CD4-positive, alpha-beta T cell treated with Interleukin-21 for 1 hour (primary cell): ENCODE results near the gene FDX2.

Experiments
- DNase-seq: peaks from one replicate; pipeline ENCODE4 v3.0.0-alpha.2; 2020

Gene FDX2

GRCh38 chr19:10332965-10333757 lies 17.3 kb upstream of the FDX2 start, which contains the start of gene RAVER1:
TSS of gene RAVER1 (minus strand) at chr19:10333529. CDS start at chr19:10333507, 22 bp downstream.
- DNase-seq: peak; percentile 98

GRCh38 chr19:10332158-10332964 lies 16.5 kb upstream of the FDX2 start:
- no peak for DNase-seq

- DNase-seq: no peak
These were observed 13.7 kb upstream of the FDX2 start for GRCh38 chr19:10329555-10329954.

- DNase-seq: no peak
These were observed 13.0 kb upstream of the FDX2 start for GRCh38 chr19:10328558-10329429.

GRCh38 chr19:10327793-10328192 lies 12.0 kb upstream of the FDX2 start:
- DNase-seq: no peak

- DNase-seq: no peak
These were observed 9.9 kb upstream of the FDX2 start for GRCh38 chr19:10325732-10326131.

GRCh38 chr19:10321874-10322835 lies 6.3 kb upstream of the FDX2 start:
- no peak for DNase-seq

- no peak for DNase-seq
These were observed 5.6 kb upstream of the FDX2 start for GRCh38 chr19:10321417-10321797.

- no peak for DNase-seq
These were observed 5.0 kb upstream of the FDX2 start for GRCh38 chr19:10320602-10321416.

GRCh38 chr19:10318807-10319682 lies 3.2 kb upstream of the FDX2 start:
- no peak for DNase-seq

- no peak for DNase-seq
These were observed 2.1 kb upstream of the FDX2 start for GRCh38 chr19:10317857-10318462.

GRCh38 chr19:10317045-10317856 lies 1.4 kb upstream of the FDX2 start:
- DNase-seq: no peak

- no peak for DNase-seq
These were observed 622 bp upstream of the FDX2 start for GRCh38 chr19:10316229-10317044.

GRCh38 chr19:10309423-10309822 lies 6.4 kb downstream of the FDX2 start, which contains the start of gene ZGLP1:
TSS of gene ZGLP1 (minus strand) at chr19:10309815.
- no peak for DNase-seq

- no peak for DNase-seq
These were observed 9.5 kb downstream of the FDX2 start for GRCh38 chr19:10306327-10306726.

- no peak for DNase-seq
These were observed 10.5 kb downstream of the FDX2 start for GRCh38 chr19:10305139-10305806.
